PC-9 (cell line): Measurements from ENCODE around the gene CYP2B6. TPM values are rescaled to one million over a fixed set of nuclear protein-coding genes. Genes with fewer than 3 reads are reported as not detected.
"Not testable (repeated sequence)": the region's sequence is repeated elsewhere in the genome, so short reads cannot be mapped to it uniquely, and the experiment has no call there.

Source experiments
- BruUV-seq: library from RNA; stranded (reverse); fragments of 400-500 nt; replicated peaks from 2 replicates; lab custom pipeline; 2021; lab: Mats Ljungman, UMichigan
- CTCF ChIA-PET: fragments of 300-600 bp; sonication (Branson Sonifier 250); formaldehyde crosslinking; loops from one replicate; lab custom pipeline; 2022; ENCODE audit warnings: antibody characterized with exemption; lab: Charles Lee
- POLR2A ChIA-PET: fragments of 300-600 bp; sonication (Branson Sonifier 250); formaldehyde crosslinking; loops from one replicate; lab custom pipeline; 2022; ENCODE audit warnings: antibody characterized with exemption; ENCODE audit not compliant: unreplicated experiment; lab: Charles Lee
- DNase-seq, 2 experiments: peaks; one replicate each; pipeline versions ENCODE4 v3.0.0 to v3.0.0-alpha.2; 2015 to 2022; ENCODE audit warnings: mixed read lengths in 1 of 2
- H2AFZ ChIP-seq: fragments of 200-600 bp; sonication (generic); 2 replicates; pipeline ENCODE4 v1.8.1; 2017; ENCODE audit warnings: antibody characterized with exemption
- H3F3A ChIP-seq: fragments of 200-600 bp; sonication (generic); 2 replicates; pipeline ENCODE4 v1.8.1; 2017; ENCODE audit warnings: antibody characterized with exemption, mild to moderate bottlenecking, low read depth; ENCODE audit not compliant: insufficient read depth
- H3K27ac ChIP-seq: fragments of 200-600 bp; sonication (generic); 2 replicates; pipeline ENCODE4 v1.6.1; 2016; ENCODE audit warnings: mixed run types
- H3K27me3 ChIP-seq: fragments of 200-600 bp; sonication (generic); 2 replicates; pipeline ENCODE4 v1.6.1; 2016; ENCODE audit warnings: low read depth, mixed run types; ENCODE audit not compliant: insufficient read depth
- H3K36me3 ChIP-seq: fragments of 200-600 bp; sonication (generic); 2 replicates; pipeline ENCODE4 v1.6.1; 2016; ENCODE audit warnings: low read depth, mixed run types
- H3K4me1 ChIP-seq: fragments of 200-600 bp; sonication (generic); replicated peaks from 2 replicates; pipeline ENCODE4 v1.6.1; 2016; ENCODE audit warnings: mixed run types; ENCODE audit not compliant: insufficient read depth
- H3K4me2 ChIP-seq: fragments of 200-600 bp; sonication (generic); 2 replicates; pipeline ENCODE4 v1.6.1; 2017; ENCODE audit warnings: mixed run types
- H3K4me3 ChIP-seq: fragments of 200-600 bp; sonication (generic); 2 replicates; pipeline ENCODE4 v1.6.1; 2016; ENCODE audit warnings: mixed run types
- H3K79me2 ChIP-seq: fragments of 200-600 bp; sonication (generic); 2 replicates; pipeline ENCODE4 v1.6.1; 2017; ENCODE audit warnings: low read depth, mixed run types
- H3K9me2 ChIP-seq: fragments of 200-600 bp; sonication (generic); 2 replicates; pipeline ENCODE4 v1.8.1; 2017; ENCODE audit warnings: mild to moderate bottlenecking; ENCODE audit not compliant: insufficient read depth
- H3K9me3 ChIP-seq: fragments of 200-600 bp; sonication (generic); 2 replicates; pipeline ENCODE4 v1.8.1; 2016; ENCODE audit warnings: low read depth; ENCODE audit not compliant: insufficient read depth
- H4K20me1 ChIP-seq: fragments of 200-600 bp; sonication (generic); 2 replicates; pipeline ENCODE4 v1.8.1; 2017; ENCODE audit not compliant: insufficient read depth
- EZH2 ChIP-seq: fragments of 200-600 bp; sonication (generic); IDR thresholded peaks from 2 replicates; pipeline ENCODE4 v1.8.0; 2017; ENCODE audit warnings: antibody characterized with exemption, low read depth
- intact Hi-C: fragments of 100-400 bp; cut with micrococcal nuclease; formaldehyde crosslinking; loops from one replicate; pipeline ENCODE4 v1.10.0; 2022; ENCODE audit not compliant: unreplicated experiment
- total RNA-seq: library from RNA; stranded (reverse); gene quantifications from 2 replicates; pipeline ENCODE4 v1.2.3, GENCODE V29; 2021
- TF ChIP-seq, protein P1 (sequence below): fragments of 200-600 bp; sonication (generic); conservative IDR thresholded peaks from 2 replicates; pipeline ENCODE4 v1.6.1; 2017; ENCODE audit warnings: mixed run types, antibody characterized with exemption, mild to moderate bottlenecking, moderate library complexity

The CYP2B6 gene
- total RNA-seq, 1 experiment from 2014 or later = not detected

DNA sequence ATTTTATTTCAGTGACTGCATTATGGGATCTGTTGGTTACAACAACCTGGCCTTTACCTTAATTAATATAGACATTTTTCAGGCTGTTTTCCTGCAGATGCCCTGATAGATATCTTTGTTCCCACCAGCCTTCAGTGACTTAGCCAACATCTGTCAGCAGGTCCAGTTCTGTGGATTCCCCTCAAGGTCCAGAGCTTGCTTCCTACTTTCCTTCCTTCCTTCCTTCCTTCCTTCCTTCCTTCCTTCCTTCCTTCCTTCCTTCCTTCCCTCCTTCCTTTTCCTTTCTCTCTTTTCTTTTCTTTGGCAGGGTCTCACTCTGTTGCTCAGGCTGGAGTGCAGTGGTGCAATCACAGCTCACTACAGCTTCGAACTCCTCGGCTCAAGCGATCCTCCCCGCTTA lies 14.4 kb upstream of the CYP2B6 start:
- Histone ChIP-seq H2AFZ (no peak overlapping the region), H3K9me3 (no peaks in the 10 kb centered on the region), H3K9me2 (no peaks in the 10 kb centered on the region), H3K4me2 (no peak overlapping the region), H3K79me2 (no peaks in the 10 kb centered on the region), H3K4me3 (no peak overlapping the region), H3F3A (no peaks in the 10 kb centered on the region), H3K4me1 (no peaks in the 10 kb centered on the region), H4K20me1 (no peaks in the 10 kb centered on the region), H3K27me3 (no peaks in the 10 kb centered on the region; the same call in 1 of the 2 replicates), H3K27ac (no peak overlapping the region), H3K36me3 (no peaks in the 10 kb centered on the region)
- ChIA-PET POLR2A (no interaction called here), CTCF (no interaction called here)
- no peak for DNase-seq
- BruUV-seq = no TSS peak
- intact Hi-C loops = no loop called here
- TF ChIP-seq EZH2 = no peak
- TF ChIP-seq, protein P1, sequence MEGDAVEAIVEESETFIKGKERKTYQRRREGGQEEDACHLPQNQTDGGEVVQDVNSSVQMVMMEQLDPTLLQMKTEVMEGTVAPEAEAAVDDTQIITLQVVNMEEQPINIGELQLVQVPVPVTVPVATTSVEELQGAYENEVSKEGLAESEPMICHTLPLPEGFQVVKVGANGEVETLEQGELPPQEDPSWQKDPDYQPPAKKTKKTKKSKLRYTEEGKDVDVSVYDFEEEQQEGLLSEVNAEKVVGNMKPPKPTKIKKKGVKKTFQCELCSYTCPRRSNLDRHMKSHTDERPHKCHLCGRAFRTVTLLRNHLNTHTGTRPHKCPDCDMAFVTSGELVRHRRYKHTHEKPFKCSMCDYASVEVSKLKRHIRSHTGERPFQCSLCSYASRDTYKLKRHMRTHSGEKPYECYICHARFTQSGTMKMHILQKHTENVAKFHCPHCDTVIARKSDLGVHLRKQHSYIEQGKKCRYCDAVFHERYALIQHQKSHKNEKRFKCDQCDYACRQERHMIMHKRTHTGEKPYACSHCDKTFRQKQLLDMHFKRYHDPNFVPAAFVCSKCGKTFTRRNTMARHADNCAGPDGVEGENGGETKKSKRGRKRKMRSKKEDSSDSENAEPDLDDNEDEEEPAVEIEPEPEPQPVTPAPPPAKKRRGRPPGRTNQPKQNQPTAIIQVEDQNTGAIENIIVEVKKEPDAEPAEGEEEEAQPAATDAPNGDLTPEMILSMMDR = no peak

DNA sequence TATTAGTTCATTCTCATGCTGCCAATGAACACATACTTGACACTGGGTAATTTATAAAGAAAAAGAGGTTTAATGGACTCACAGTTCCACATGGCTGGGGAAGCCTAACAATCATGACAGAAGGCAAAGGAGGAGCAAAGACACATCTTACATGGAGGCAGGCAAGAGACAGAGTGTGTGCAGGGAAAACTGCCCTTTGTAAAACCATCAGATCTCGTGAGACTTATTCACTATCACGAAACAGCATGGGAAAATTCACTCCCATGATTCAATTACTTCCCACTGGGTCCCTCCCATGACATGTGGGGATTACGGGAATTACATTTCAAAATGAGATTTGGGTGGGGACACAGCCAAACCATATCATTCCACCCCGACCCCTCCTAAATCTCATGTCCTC lies 11.3 kb upstream of the CYP2B6 start:
- H4K20me1 ChIP-seq, H3K4me2 ChIP-seq, H3K9me2 ChIP-seq, H2AFZ ChIP-seq, H3K27ac ChIP-seq, DNase-seq, H3F3A ChIP-seq, intact Hi-C loops, H3K9me3 ChIP-seq, H3K27me3 ChIP-seq, H3K4me1 ChIP-seq, POLR2A ChIA-PET, H3K79me2 ChIP-seq, H3K36me3 ChIP-seq, H3K4me3 ChIP-seq, BruUV-seq: not testable (repeated sequence)
- CTCF ChIA-PET = interaction anchor here (0.6 to 0.7 kb wide), 2 partner anchors 110 to 136 kb away, joined by 3 read pairs; no protein-coding TSS in a partner anchor

DNA sequence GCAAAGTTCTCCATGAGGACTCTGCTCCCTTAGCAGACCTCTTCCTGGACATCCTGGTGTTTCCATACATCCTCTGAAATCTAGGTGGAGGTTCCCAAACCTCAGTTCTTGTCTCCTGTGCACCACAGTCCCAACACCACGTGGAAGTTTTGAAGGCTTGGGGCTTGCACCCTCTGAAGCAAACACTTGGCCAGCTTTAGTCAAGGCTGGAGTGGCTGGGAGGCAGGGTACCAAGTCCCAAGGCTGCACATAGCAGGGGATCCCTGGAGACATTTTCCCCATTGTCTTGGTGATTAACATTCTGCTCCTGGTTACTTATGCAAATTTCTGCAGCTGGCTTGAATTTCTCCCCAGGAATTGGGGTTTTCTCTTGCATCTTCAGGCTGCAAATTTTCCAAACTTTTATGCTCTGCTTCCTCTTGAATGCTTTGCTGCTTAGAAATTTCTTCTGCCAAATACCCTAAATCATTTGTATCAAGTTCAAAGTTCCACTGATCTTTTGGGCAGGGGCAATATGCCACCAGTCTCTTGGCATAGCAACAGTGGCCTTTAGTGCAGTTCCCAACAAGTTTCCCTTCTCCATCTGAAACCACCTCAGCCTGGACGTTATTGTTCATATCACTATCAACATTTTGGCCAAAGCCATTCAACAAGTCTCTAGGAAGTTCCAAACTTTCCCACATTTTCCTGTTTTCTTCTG lies 10.2 kb upstream of the CYP2B6 start:
- DNase-seq, POLR2A ChIA-PET, H3K4me3 ChIP-seq, H3K36me3 ChIP-seq, H3K4me1 ChIP-seq, BruUV-seq, CTCF ChIA-PET, H3K9me3 ChIP-seq, H3K79me2 ChIP-seq, H3K27ac ChIP-seq, H3K27me3 ChIP-seq, H3K9me2 ChIP-seq, H3K4me2 ChIP-seq, H2AFZ ChIP-seq, intact Hi-C loops, H3F3A ChIP-seq, H4K20me1 ChIP-seq: not testable (repeated sequence)

DNA sequence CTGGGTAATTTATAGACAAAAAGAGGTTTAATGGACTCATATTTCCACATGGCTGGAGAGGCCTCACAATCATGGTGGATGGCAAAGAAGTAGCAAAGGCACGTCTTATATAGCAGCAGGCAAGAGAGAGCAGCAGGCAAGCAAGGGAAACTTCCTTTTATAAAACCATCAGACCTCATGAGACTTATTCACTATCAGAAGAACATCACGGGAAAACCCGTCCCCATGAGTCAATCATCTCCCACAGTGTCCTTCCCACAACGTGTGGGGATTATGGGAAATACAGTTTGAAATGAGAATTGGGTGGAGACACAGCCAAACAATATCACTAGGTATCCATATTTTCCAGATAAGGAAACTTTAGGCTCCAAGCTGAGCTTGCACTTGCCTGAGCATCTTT lies 9.5 kb upstream of the CYP2B6 start:
- no peaks in the 10 kb centered on the region for H4K20me1 ChIP-seq
- DNase-seq = no peak
- ChIA-PET CTCF (no interaction called here), POLR2A (interaction anchor here (0.8 kb wide), 1 partner anchor 101 kb away, joined by 3 read pairs; no protein-coding TSS in a partner anchor)
- no peak overlapping the region for H3K4me2 ChIP-seq
- H2AFZ ChIP-seq = no peak overlapping the region
- no peaks in the 10 kb centered on the region for H3K9me2 ChIP-seq
- H3K4me3 ChIP-seq = no peak overlapping the region
- intact Hi-C loops = no loop called here
- BruUV-seq = no TSS peak
- TF ChIP-seq, protein P1 = no peak
- TF ChIP-seq EZH2 = no peak
- no peaks in the 10 kb centered on the region for H3K79me2 ChIP-seq
- no peaks in the 10 kb centered on the region for H3K27me3 ChIP-seq
- H3K4me1 ChIP-seq = no peaks in the 10 kb centered on the region
- no peaks in the 10 kb centered on the region for H3K36me3 ChIP-seq
- no peaks in the 10 kb centered on the region for H3F3A ChIP-seq
- H3K27ac ChIP-seq = no peak overlapping the region
- H3K9me3 ChIP-seq = no peaks in the 10 kb centered on the region
